Endothelial cell of umbilical vein (primary cell): Measurements from ENCODE around the gene ADAT1. TPM values are rescaled to one million over a fixed set of nuclear protein-coding genes. Genes with fewer than 3 reads are reported as not detected.

Experiments
- BruUV-seq: library from RNA; stranded (reverse); fragments of 400-500 nt; replicated peaks from 2 replicates; lab custom pipeline; 2021; lab: Mats Ljungman, UMichigan
- CTCF ChIA-PET: fragments of 300-600, 350-600 bp; sonication (Branson Sonifier 250); formaldehyde crosslinking; loops from one replicate; lab custom pipeline; 2021; ENCODE audit warnings: antibody characterized with exemption, inconsistent platforms; lab: Charles Lee
- POLR2A ChIA-PET: fragments of 300-600, 350-600 bp; sonication (Branson Sonifier 250); formaldehyde crosslinking; loops from one replicate; lab custom pipeline; 2021; ENCODE audit warnings: antibody characterized with exemption, inconsistent platforms; lab: Charles Lee
- DNase-seq: peaks from one replicate; pipeline ENCODE4 v3.0.0-alpha.2; 2011; ENCODE audit warnings: low read depth, low spot score
- FAIRE-seq: peaks from 2 replicates; lab custom pipeline; 2011; peaks lifted over from hg19 to GRCh38; lab: Jason Lieb, UNC
- H2AFZ ChIP-seq: 2 replicates; pipeline ENCODE4 v1.6.0; 2012; ENCODE audit warnings: low read depth, low read length, control low read depth, inconsistent platforms
- H3K27ac ChIP-seq: 2 replicates; pipeline ENCODE4 v1.5.1; 2011; ENCODE audit warnings: low read depth, mild to moderate bottlenecking, control low read depth, low read length, moderate library complexity; ENCODE audit not compliant: insufficient read depth
- H3K27me3 ChIP-seq, 2 experiments: 2 replicates each; pipeline versions ENCODE4 v1.6.0 to v1.6.1; 2011; ENCODE audit warnings: low read length in 2 of 2, mixed read lengths in 1 of 2; ENCODE audit not compliant: control insufficient read depth in 2 of 2, insufficient read depth in 2 of 2
- H3K36me3 ChIP-seq, 2 experiments: 2 replicates in 1 of 2; 3 replicates in 1 of 2; pipeline ENCODE4 v1.5.1; 2011; ENCODE audit warnings: low read length in 2 of 2, mild to moderate bottlenecking in 1 of 2, moderate library complexity in 1 of 2; ENCODE audit not compliant: control insufficient read depth in 2 of 2, insufficient read depth in 2 of 2; ENCODE audit errors: extremely low read depth in 1 of 2
- H3K4me1 ChIP-seq: 3 replicates; pipeline ENCODE4 v1.5.1; 2011; ENCODE audit warnings: mild to moderate bottlenecking, low read length; ENCODE audit not compliant: control insufficient read depth, insufficient read depth; ENCODE audit errors: extremely low read depth
- H3K4me2 ChIP-seq: 2 replicates; pipeline ENCODE4 v1.6.1; 2011; ENCODE audit warnings: low read length, control low read depth, mixed read lengths; ENCODE audit not compliant: insufficient read depth
- H3K4me3 ChIP-seq, 3 experiments: fragments of 200-600 bp in 1 of 3; sonication (generic), shearing (Covaris generic) in 1 of 3; replicated peaks in 1 of 3; 2 replicates each; pipeline ENCODE4 v1.5.1; 2011 to 2016; ENCODE audit warnings: control low read depth in 3 of 3, low read length in 3 of 3, mild to moderate bottlenecking in 2 of 3, inconsistent platforms in 1 of 3, low read depth in 1 of 3, moderate library complexity in 1 of 3; ENCODE audit not compliant: insufficient read depth in 1 of 3
- H3K79me2 ChIP-seq: 2 replicates; pipeline ENCODE4 v1.6.0; 2012; ENCODE audit warnings: low read length, inconsistent platforms; ENCODE audit not compliant: control insufficient read depth, insufficient read depth
- H3K9ac ChIP-seq: replicated peaks from 2 replicates; pipeline ENCODE3; 2011; ENCODE audit warnings: low read length, control low read depth; ENCODE audit not compliant: insufficient read depth; ENCODE audit errors: extremely low read depth
- H3K9me1 ChIP-seq: replicated peaks from 3 replicates; pipeline ENCODE4 v1.6.0; 2011; ENCODE audit warnings: mild to moderate bottlenecking, low read length; ENCODE audit not compliant: control insufficient read depth, insufficient read depth; ENCODE audit errors: extremely low read depth
- H3K9me3 ChIP-seq: replicated peaks from 2 replicates; pipeline ENCODE4 v1.5.1; 2012; ENCODE audit warnings: low read length, inconsistent platforms; ENCODE audit not compliant: control insufficient read depth, insufficient read depth
- H4K20me1 ChIP-seq: replicated peaks from 2 replicates; pipeline ENCODE3; 2011; ENCODE audit warnings: mild to moderate bottlenecking, low read length; ENCODE audit not compliant: control insufficient read depth, insufficient read depth; ENCODE audit errors: extremely low read depth
- CTCF ChIP-seq, 2 donors: IDR thresholded peaks; 1 replicate in 1 of 2; 2 replicates in 1 of 2; pipeline ENCODE4 v1.5.1; 2011; ENCODE audit warnings: low read length in 2 of 2, mild to moderate bottlenecking in 2 of 2, moderate library complexity in 2 of 2, control low read depth in 1 of 2, inconsistent platforms in 1 of 2, low read depth in 1 of 2; ENCODE audit not compliant: insufficient read depth in 1 of 2; ENCODE audit errors: extremely low read depth in 1 of 2
- EZH2 ChIP-seq: IDR thresholded peaks from 2 replicates; pipeline ENCODE4 v1.6.1; 2012; ENCODE audit warnings: borderline replicate concordance, low read depth, mild to moderate bottlenecking, moderate library complexity, low read length, inconsistent platforms; ENCODE audit not compliant: severe bottlenecking
- FOS ChIP-seq: IDR thresholded peaks from 2 replicates; pipeline ENCODE4 v1.6.1; 2011; ENCODE audit warnings: mild to moderate bottlenecking, low read length, moderate library complexity, borderline replicate concordance; ENCODE audit not compliant: insufficient read depth
- GATA2 ChIP-seq: IDR thresholded peaks from 2 replicates; pipeline ENCODE4 v1.7.0; 2011; ENCODE audit warnings: low read depth, mild to moderate bottlenecking, moderate library complexity, mixed read lengths, low read length; ENCODE audit not compliant: insufficient read length, insufficient read depth
- JUN ChIP-seq: IDR thresholded peaks from 2 replicates; pipeline ENCODE4 v1.6.1; 2011; ENCODE audit warnings: borderline replicate concordance, low read depth; ENCODE audit not compliant: insufficient read length, insufficient read depth
- MAX ChIP-seq: IDR thresholded peaks from 2 replicates; pipeline ENCODE4 v1.6.1; 2011; ENCODE audit not compliant: insufficient read depth, insufficient read length
- MYC ChIP-seq: IDR thresholded peaks from one replicate; pipeline ENCODE4 v1.6.1; 2011; ENCODE audit warnings: mild to moderate bottlenecking, low read depth, low read length
- POLR2A ChIP-seq: IDR thresholded peaks from 2 replicates; pipeline ENCODE4 v1.6.1; 2012; ENCODE audit warnings: low read depth, mild to moderate bottlenecking, control low read depth, low read length
- POLR2AphosphoS5 ChIP-seq: IDR thresholded peaks from 2 replicates; pipeline ENCODE4 v1.6.1; 2012; ENCODE audit warnings: low read depth, mild to moderate bottlenecking, control low read depth, low read length, moderate library complexity; ENCODE audit not compliant: insufficient read depth
- dilution Hi-C: fragments of 300-500 bp; cut with MboI; formaldehyde crosslinking; loops from one replicate; pipeline ENCODE4 v1.15.0; 2019; ENCODE audit warnings: low sequenced_read_pairs; ENCODE audit not compliant: extremely low pct_ligation_motif_present
- intact Hi-C: fragments of 100-400 bp; cut with micrococcal nuclease; formaldehyde crosslinking; loops from one replicate; pipeline ENCODE4 v1.10.0; 2022
- polyA plus RNA-seq, 4 experiments: library from polyadenylated mRNA; depleted of rRNA in 3 of 4; stranded (reverse) in 3 of 4; unstranded in 1 of 4; fragments of >200 nt; gene quantifications; 2 replicates each; pipeline versions ENCODE4 v1.2.1 to v1.2.3, GENCODE V29; 2011 to 2012; ENCODE audit warnings: missing spikeins in 1 of 4
- total RNA-seq: library from RNA; stranded (reverse); gene quantifications from 2 replicates; pipeline ENCODE4 v1.2.3, GENCODE V29; 2021

The ADAT1 gene
- total and polyA plus RNA-seq, 2 donors (not counting 3 experiments of a cell fraction or from before 2014, with no cell fraction given) = 27.2 to 56.6 TPM

- TF ChIP-seq GATA2 (no peak), FOS (no peak), MAX (no peak), EZH2 (no peak), POLR2A (no peak), MYC (no peak), POLR2AphosphoS5 (no peak)
- Histone ChIP-seq H2AFZ (no peak overlapping the region), H3K4me2 (no peak overlapping the region), H3K4me1 (peaks cover 15% of the 10 kb centered on the region), H3K9me1 (no peaks in the 10 kb centered on the region), H3K9ac (no peak overlapping the region), H4K20me1 (peaks cover 3% of the 10 kb centered on the region), H3K79me2 (peaks cover 9% of the 10 kb centered on the region), H3K36me3 (peaks cover 17% of the 10 kb centered on the region in 2 experiments), H3K9me3 (no peaks in the 10 kb centered on the region), H3K27me3 (no peaks in the 10 kb centered on the region), H3K27ac (no peak overlapping the region), H3K4me3 (no peak overlapping the region)
- POLR2A ChIA-PET = no interaction called here
- CTCF ChIA-PET = no interaction called here
- DNase-seq (no peak), FAIRE-seq (no peak)
- intact Hi-C loops (no loop called here), dilution Hi-C loops (no loop called here)
- BruUV-seq = no TSS peak
These were observed 35.1 kb upstream of the ADAT1 start for GRCh38 chr16:75658175-75658574.

GRCh38 chr16:75653922-75654321 is 30.8 kb upstream of the ADAT1 start:
- FAIRE-seq (no peak), DNase-seq (no peak)
- Histone ChIP-seq H3K4me3 (no peak overlapping the region), H3K4me1 (peaks cover 20% of the 10 kb centered on the region), H4K20me1 (peaks cover 6% of the 10 kb centered on the region), H3K79me2 (peaks cover 52% of the 10 kb centered on the region), H3K9ac (no peak overlapping the region), H3K9me3 (no peaks in the 10 kb centered on the region), H3K27ac (no peak overlapping the region), H3K4me2 (no peak overlapping the region), H2AFZ (no peak overlapping the region), H3K9me1 (no peaks in the 10 kb centered on the region), H3K27me3 (no peaks in the 10 kb centered on the region), H3K36me3 (peaks cover 17% of the 10 kb centered on the region in 2 experiments)
- intact Hi-C loops = no loop called here
- TF ChIP-seq MYC = no peak
- no peak for TF ChIP-seq MAX
- TF ChIP-seq FOS = no peak
- TF ChIP-seq GATA2 = no peak
- no peak for TF ChIP-seq JUN
- TF ChIP-seq POLR2A = no peak
- no peak for TF ChIP-seq EZH2
- TF ChIP-seq CTCF (IDR thresholded peaks at IDR 0.05; ENCODE audit: extremely low read depth in 1 of 2, insufficient read depth in 1 of 2, low read depth in 1 of 2, low read length in 2 of 2) = no peak
- TF ChIP-seq POLR2AphosphoS5 = no peak
- POLR2A ChIA-PET = no interaction called here
- CTCF ChIA-PET = no interaction called here
- dilution Hi-C loops = no loop called here
- BruUV-seq = no TSS peak
